Karpas-422 (cell line): ENCODE measurements around the gene NPRL2. TPM values are rescaled to one million over a fixed set of nuclear protein-coding genes. Genes with fewer than 3 reads are reported as not detected.
"Not testable (repeated sequence)": the region's sequence is repeated elsewhere in the genome, so short reads cannot be mapped to it uniquely, and the experiment has no call there.

Experiments used
- DNase-seq: peaks from one replicate; pipeline ENCODE4 v3.0.0-alpha.2; 2015
- H2AFZ ChIP-seq: fragments of 200-600 bp; sonication (generic); 2 replicates; pipeline ENCODE4 v1.6.1; 2014; ENCODE audit warnings: antibody characterized with exemption, low read length, mixed read lengths
- H3K27ac ChIP-seq: fragments of 200-600 bp; sonication (generic); 2 replicates; pipeline ENCODE4 v1.5.1; 2014; ENCODE audit warnings: mild to moderate bottlenecking, low read length, moderate library complexity
- H3K27me3 ChIP-seq: fragments of 200-600 bp; sonication (generic); 2 replicates; pipeline ENCODE4 v1.6.1; 2014; ENCODE audit warnings: low read length, mixed read lengths
- H3K36me3 ChIP-seq: fragments of 200-600 bp; sonication (generic); 2 replicates; pipeline ENCODE4 v1.6.1; 2014; ENCODE audit warnings: low read length, mixed read lengths; ENCODE audit not compliant: insufficient read depth
- H3K4me1 ChIP-seq: fragments of 200-600 bp; sonication (generic); 2 replicates; pipeline ENCODE4 v1.6.1; 2014; ENCODE audit warnings: mild to moderate bottlenecking, low read length, mixed read lengths
- H3K4me2 ChIP-seq: fragments of 200-600 bp; sonication (generic); 2 replicates; pipeline ENCODE4 v1.6.1; 2014; ENCODE audit warnings: low read length, low read depth, mild to moderate bottlenecking; ENCODE audit not compliant: poor library complexity, severe bottlenecking
- H3K4me3 ChIP-seq: fragments of 200-600 bp; sonication (generic); 2 replicates; pipeline ENCODE4 v1.5.1; 2014; ENCODE audit warnings: mild to moderate bottlenecking, antibody characterized with exemption, low read length, mixed read lengths
- H3K79me2 ChIP-seq: fragments of 200-600 bp; sonication (generic); 2 replicates; pipeline ENCODE4 v1.6.1; 2014; ENCODE audit warnings: mild to moderate bottlenecking, low read length, mixed read lengths
- H3K9ac ChIP-seq: fragments of 200-600 bp; sonication (generic); 2 replicates; pipeline ENCODE4 v1.6.0; 2014; ENCODE audit warnings: low read length
- H3K9me2 ChIP-seq: fragments of 200-600 bp; sonication (generic), shearing (Covaris generic); replicated peaks from 2 replicates; pipeline ENCODE4 v1.6.0; 2014; ENCODE audit warnings: mild to moderate bottlenecking, low read length, moderate library complexity; ENCODE audit not compliant: insufficient read depth
- H3K9me3 ChIP-seq: fragments of 300-700, 200-600 bp; sonication (generic); 2 replicates; pipeline ENCODE4 v1.6.1; 2014; ENCODE audit warnings: low read length, mixed read lengths
- H4K20me1 ChIP-seq: fragments of 200-600 bp; sonication (generic); 2 replicates; pipeline ENCODE4 v1.6.1; 2014; ENCODE audit warnings: mild to moderate bottlenecking, antibody characterized with exemption, low read length, low read depth; ENCODE audit not compliant: insufficient read depth
- total RNA-seq: library from RNA; depleted of rRNA; stranded (reverse); fragments of >200 nt; shearing (Covaris generic); gene quantifications from 2 replicates; pipeline ENCODE4 v1.2.3, GENCODE V29; 2014; ENCODE audit warnings: low replicate concordance

Gene NPRL2
- total RNA-seq, 1 experiment from 2014 or later = 71.1 TPM

GRCh38 chr3:50316657-50317242 is 33.8 kb downstream of the NPRL2 start:
- Histone ChIP-seq H3K27me3 (no peaks in the 10 kb centered on the region), H3K4me3 (no peak overlapping the region), H3K9me3 (no peaks in the 10 kb centered on the region), H3K9ac (no peak overlapping the region), H3K4me2 (no peak overlapping the region), H3K27ac (no peak overlapping the region), H3K36me3 (peaks cover 6% of the 10 kb centered on the region; the same call in 1 of the 2 replicates), H2AFZ (no peak overlapping the region), H3K4me1 (peaks cover 16% of the 10 kb centered on the region), H3K9me2 (no peaks in the 10 kb centered on the region), H3K79me2 (peaks cover 22% of the 10 kb centered on the region), H4K20me1 (no peaks in the 10 kb centered on the region; the same call in 1 of the 2 replicates)
- DNase-seq = peak; percentile 55

DNA sequence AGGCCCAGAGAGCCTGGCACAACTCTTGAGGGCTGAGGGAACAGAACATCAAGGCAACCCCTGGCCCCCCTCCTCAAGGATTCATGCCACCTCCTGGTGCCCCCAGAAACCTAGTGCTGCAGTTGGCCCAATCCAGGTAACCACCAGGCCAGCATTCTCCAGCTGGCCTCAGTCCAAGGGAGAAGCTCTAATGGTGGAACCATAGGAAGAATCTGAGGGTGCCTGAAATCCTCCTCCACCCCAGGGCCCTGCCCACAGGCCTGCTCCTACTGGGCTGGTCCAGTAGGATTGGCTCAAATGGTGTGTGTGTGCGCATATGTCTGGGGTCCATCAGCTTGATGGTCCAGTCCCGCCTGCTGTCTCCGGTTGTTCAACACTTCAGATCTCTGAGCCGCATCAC is 35.8 kb downstream of the NPRL2 start:
- Histone ChIP-seq H3K4me1 (peaks cover 6% of the 10 kb centered on the region), H3K9me3 (no peaks in the 10 kb centered on the region), H3K4me2 (no peak overlapping the region), H2AFZ (no peak overlapping the region), H3K36me3 (peaks cover 6% of the 10 kb centered on the region; the same call in 1 of the 2 replicates), H3K79me2 (peaks cover 11% of the 10 kb centered on the region), H3K9me2 (no peaks in the 10 kb centered on the region), H3K27me3 (no peaks in the 10 kb centered on the region), H3K4me3 (no peak overlapping the region), H4K20me1 (no peaks in the 10 kb centered on the region), H3K9ac (no peak overlapping the region), H3K27ac (no peak overlapping the region)
- DNase-seq = no peak

- H3K79me2 ChIP-seq = peaks cover 7% of the 10 kb centered on the region; the same call in 1 of the 2 replicates
- no peaks in the 10 kb centered on the region for H4K20me1 ChIP-seq
- DNase-seq = no peak
- H3K4me2 ChIP-seq = no peak overlapping the region
- peak overlapping the region; percentile 28; the same call in 1 of the 2 replicates for H3K9ac ChIP-seq
- H3K4me1 ChIP-seq = peaks cover 6% of the 10 kb centered on the region
- peaks cover 4% of the 10 kb centered on the region; the same call in 1 of the 2 replicates for H3K36me3 ChIP-seq
- no peaks in the 10 kb centered on the region for H3K9me3 ChIP-seq
- H3K4me3 ChIP-seq = no peak overlapping the region
- no peaks in the 10 kb centered on the region for H3K9me2 ChIP-seq
- H3K27ac ChIP-seq = peak overlapping the region; percentile 43; the same call in 1 of the 2 replicates
- no peak overlapping the region for H2AFZ ChIP-seq
- no peaks in the 10 kb centered on the region for H3K27me3 ChIP-seq
Observed at GRCh38 chr3:50314342-50314741, 36.2 kb downstream of the NPRL2 start.

DNA sequence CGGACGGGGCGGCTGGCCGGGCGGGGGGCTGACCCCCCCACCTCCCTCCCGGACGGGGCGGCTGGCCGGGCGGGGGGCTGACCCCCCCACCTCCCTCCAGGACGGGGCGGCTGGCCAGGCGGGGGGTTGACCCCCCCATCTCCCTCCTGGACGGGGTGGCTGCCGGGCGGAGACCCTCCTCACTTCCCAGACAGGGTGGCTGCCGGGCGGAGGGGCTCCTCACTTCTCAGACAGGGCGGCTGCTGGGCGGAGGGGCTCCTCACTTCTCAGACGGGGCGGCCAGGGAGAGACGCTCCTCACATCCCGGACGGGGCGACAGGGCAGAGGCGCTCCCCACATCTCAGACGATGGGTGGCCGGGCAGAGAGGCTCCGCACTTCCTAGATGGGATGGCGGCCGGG is 38.5 kb downstream of the NPRL2 start:
- DNase-seq, H2AFZ ChIP-seq, H3K9me2 ChIP-seq, H3K27me3 ChIP-seq, H3K9ac ChIP-seq, H3K27ac ChIP-seq, H3K79me2 ChIP-seq, H3K9me3 ChIP-seq, H3K4me1 ChIP-seq, H3K36me3 ChIP-seq, H4K20me1 ChIP-seq, H3K4me3 ChIP-seq, H3K4me2 ChIP-seq: not testable (repeated sequence)

- H3K4me2 ChIP-seq = no peak overlapping the region
- H3K9me2 ChIP-seq = no peaks in the 10 kb centered on the region
- no peak overlapping the region for H3K27ac ChIP-seq
- H3K9ac ChIP-seq = no peak overlapping the region
- no peaks in the 10 kb centered on the region for H4K20me1 ChIP-seq
- H3K27me3 ChIP-seq = no peaks in the 10 kb centered on the region
- H3K4me3 ChIP-seq = no peak overlapping the region
- no peaks in the 10 kb centered on the region for H3K9me3 ChIP-seq
- H3K36me3 ChIP-seq = no peaks in the 10 kb centered on the region
- no peaks in the 10 kb centered on the region for H3K79me2 ChIP-seq
- peaks cover 10% of the 10 kb centered on the region for H3K4me1 ChIP-seq
- H2AFZ ChIP-seq = no peak overlapping the region
- no peak for DNase-seq
Observed at GRCh38 chr3:50304601-50305000, 46.0 kb downstream of the NPRL2 start.

- Histone ChIP-seq H3K27ac (no peak within 1 kb of the TSS), H2AFZ (no peak within 1 kb of the TSS), H3K9ac (no peak within 1 kb of the TSS), H3K27me3 (no peaks in the 10 kb centered on the region), H3K36me3 (no peaks in the 10 kb centered on the region), H3K4me3 (no peak within 1 kb of the TSS), H3K9me3 (no peaks in the 10 kb centered on the region), H3K4me1 (peaks cover 15% of the 10 kb centered on the region), H3K79me2 (peaks cover 5% of the 10 kb centered on the region; the same call in 1 of the 2 replicates), H3K4me2 (no peak within 1 kb of the TSS), H4K20me1 (no peaks in the 10 kb centered on the region), H3K9me2 (no peaks in the 10 kb centered on the region)
- DNase-seq = no peak
Observed at GRCh38 chr3:50303013-50303815, 47.4 kb downstream of the NPRL2 start, which contains the start of gene HYAL1. TSS of gene HYAL1 (minus strand) at chr3:50303574. CDS start at chr3:50302956, 618 bp downstream.

DNA sequence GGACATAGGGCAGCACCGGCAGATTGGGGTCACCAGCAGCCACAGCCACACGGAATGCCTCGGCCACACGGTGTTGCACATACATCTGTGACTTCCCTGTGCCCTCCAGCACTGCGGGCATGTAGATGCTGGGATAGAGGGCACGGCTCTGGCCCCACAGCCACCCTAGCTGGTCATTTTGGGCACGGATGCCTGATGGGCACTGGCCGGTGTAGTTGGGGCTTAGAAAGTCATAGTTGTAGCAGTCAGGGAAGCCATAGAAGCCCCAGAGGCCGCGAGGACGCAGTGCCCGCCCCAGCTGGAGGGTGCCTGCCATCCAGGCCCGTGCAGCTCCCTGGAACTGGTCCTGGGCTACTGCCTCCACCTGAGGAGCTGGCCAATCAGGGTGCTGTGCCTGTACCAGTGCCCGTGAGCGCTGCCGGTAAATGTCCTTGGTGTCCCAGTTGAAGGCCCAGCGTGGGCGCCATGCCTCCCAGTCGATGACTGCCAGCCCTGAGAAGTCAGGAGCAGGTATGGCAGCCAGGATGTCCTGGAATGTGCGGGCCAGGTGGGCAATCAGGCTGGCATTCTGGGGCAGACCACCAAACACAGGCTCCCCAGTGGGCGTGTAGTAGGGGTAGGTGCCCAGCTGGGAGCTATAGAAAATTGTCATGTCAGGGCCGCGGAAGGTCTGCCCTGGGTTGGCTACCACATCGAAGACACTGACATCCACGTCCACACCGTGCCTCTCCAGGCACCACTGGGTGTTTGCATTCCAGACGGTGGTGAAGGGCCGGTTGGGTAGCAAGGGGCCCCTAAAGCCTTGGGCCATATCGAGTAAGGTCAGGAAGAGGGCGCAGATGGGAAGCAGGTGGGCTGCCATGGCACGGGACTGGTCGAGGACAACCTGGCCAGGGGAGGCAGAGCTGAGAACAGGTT is 48.2 kb downstream of the NPRL2 start:
- no peak overlapping the region for H3K9ac ChIP-seq

More for the DNA sequence above, 48.2 kb downstream of the NPRL2 start:
- no peak for DNase-seq
- H3K4me2 ChIP-seq = no peak overlapping the region
- H3K79me2 ChIP-seq = peaks cover 7% of the 10 kb centered on the region; the same call in 1 of the 2 replicates
- no peak overlapping the region for H3K4me3 ChIP-seq
- H4K20me1 ChIP-seq = no peaks in the 10 kb centered on the region
- no peaks in the 10 kb centered on the region for H3K9me2 ChIP-seq
- H3K36me3 ChIP-seq = no peaks in the 10 kb centered on the region
- H2AFZ ChIP-seq = no peak overlapping the region
- H3K9me3 ChIP-seq = no peaks in the 10 kb centered on the region
- peaks cover 21% of the 10 kb centered on the region for H3K4me1 ChIP-seq
- no peak overlapping the region for H3K27ac ChIP-seq
- no peaks in the 10 kb centered on the region for H3K27me3 ChIP-seq
